GM23338 (cell line): ENCODE results near the gene DCBLD2. TPM values are rescaled to one million over a fixed set of nuclear protein-coding genes. Genes with fewer than 3 reads are reported as not detected.

ENCODE experiments used
- ATAC-seq: fragments of 200-7000 bp; cut with Tn5 transposase; 3 replicates; pipeline ENCODE4 v1.9.1; 2020
- DNase-seq: peaks from one replicate; pipeline ENCODE4 v3.0.0-alpha.2; 2015; ENCODE audit warnings: low spot score
- H2AFZ ChIP-seq: fragments of 200-600 bp; sonication (generic); 2 replicates; pipeline ENCODE4 v1.8.0; 2016; ENCODE audit warnings: antibody characterized with exemption, mild to moderate bottlenecking, moderate library complexity
- H3F3A ChIP-seq: fragments of 200-600 bp; sonication (generic); replicated peaks from 2 replicates; pipeline ENCODE4 v1.8.0; 2017; ENCODE audit warnings: antibody characterized with exemption, mixed run types, low read depth
- H3K27ac ChIP-seq: fragments of 200-600 bp; sonication (generic); 2 replicates; pipeline ENCODE4 v1.6.1; 2016; ENCODE audit warnings: low read depth
- H3K27me3 ChIP-seq: fragments of 200-600 bp; sonication (generic); 2 replicates; pipeline ENCODE4 v1.8.0; 2016; ENCODE audit warnings: mild to moderate bottlenecking, mixed run types, moderate library complexity; ENCODE audit not compliant: insufficient read depth
- H3K36me3 ChIP-seq: fragments of 200-600 bp; sonication (generic); 2 replicates; pipeline ENCODE4 v1.8.0; 2016; ENCODE audit warnings: mild to moderate bottlenecking; ENCODE audit not compliant: insufficient read depth
- H3K4me1 ChIP-seq: fragments of 200-600 bp; sonication (generic); 2 replicates; pipeline ENCODE4 v1.8.0; 2016; ENCODE audit warnings: mild to moderate bottlenecking, moderate library complexity; ENCODE audit not compliant: insufficient read depth
- H3K4me2 ChIP-seq: fragments of 200-600 bp; sonication (generic); 2 replicates; pipeline ENCODE4 v1.7.1; 2017; ENCODE audit warnings: mixed run types
- H3K4me3 ChIP-seq: fragments of 200-600 bp; sonication (generic); 2 replicates; pipeline ENCODE4 v1.6.1; 2016; ENCODE audit warnings: mixed run types
- H3K79me2 ChIP-seq: fragments of 200-600 bp; sonication (generic); replicated peaks from 2 replicates; pipeline ENCODE4 v1.8.0; 2017; ENCODE audit warnings: mild to moderate bottlenecking; ENCODE audit not compliant: insufficient read depth
- H3K9me2 ChIP-seq: fragments of 200-600 bp; sonication (generic); 2 replicates; pipeline ENCODE4 v1.8.0; 2017; ENCODE audit not compliant: insufficient read depth
- H4K20me1 ChIP-seq: fragments of 200-600 bp; sonication (generic); replicated peaks from 2 replicates; pipeline ENCODE4 v1.8.0; 2017; ENCODE audit warnings: mild to moderate bottlenecking; ENCODE audit not compliant: insufficient read depth
- H3K27ac Mint-ChIP-seq: 2 replicates; pipeline ENCODE4 v1.8.0; 2020; ENCODE audit warnings: inconsistent platforms, mild to moderate bottlenecking, moderate library complexity, mixed read lengths
- H3K27me3 Mint-ChIP-seq: 3 replicates; pipeline ENCODE4 v1.8.0; 2022; ENCODE audit warnings: low read depth, mild to moderate bottlenecking, moderate library complexity, mixed read lengths, inconsistent platforms; ENCODE audit not compliant: insufficient read depth, poor library complexity
- H3K36me3 Mint-ChIP-seq: 3 replicates; pipeline ENCODE4 v1.8.0; 2021; ENCODE audit warnings: low read depth, mild to moderate bottlenecking, inconsistent platforms, moderate library complexity, mixed read lengths
- H3K4me1 Mint-ChIP-seq: 3 replicates; pipeline ENCODE4 v1.8.0; 2020; ENCODE audit warnings: mild to moderate bottlenecking, inconsistent platforms, mixed read lengths
- H3K4me3 Mint-ChIP-seq: 3 replicates; pipeline ENCODE4 v1.8.0; 2021; ENCODE audit warnings: moderate library complexity, mild to moderate bottlenecking, inconsistent platforms, mixed read lengths
- H3K9me3 Mint-ChIP-seq: 3 replicates; pipeline ENCODE4 v1.8.0; 2020; ENCODE audit warnings: moderate library complexity, mild to moderate bottlenecking, inconsistent platforms, mixed read lengths
- CREB1 ChIP-seq: fragments of 250-450 bp; sonication (Bioruptor Pico); IDR thresholded peaks from 2 replicates; pipeline ENCODE4 v1.5.0; 2020; ENCODE audit warnings: low read depth, mild to moderate bottlenecking, moderate library complexity
- CTCF ChIP-seq, 2 experiments: fragments of 200-600 bp in 1 of 2; sonication (generic) in 1 of 2; conservative IDR thresholded peaks; 2 replicates each; pipeline versions ENCODE4 v1.5.1 to v1.6.1; 2016 to 2017; ENCODE audit warnings: antibody characterized with exemption in 2 of 2, low read depth in 2 of 2, mild to moderate bottlenecking in 2 of 2, moderate library complexity in 1 of 2
- ETS1 ChIP-seq: IDR thresholded peaks from 2 replicates; pipeline ENCODE4 v1.6.1; 2016; ENCODE audit warnings: antibody characterized with exemption
- EZH2 ChIP-seq: fragments of 200-600 bp; sonication (generic); IDR thresholded peaks from one replicate; pipeline ENCODE4 v1.8.0; 2017; ENCODE audit warnings: antibody characterized with exemption, mild to moderate bottlenecking, low read depth; ENCODE audit not compliant: unreplicated experiment
- EZH2phosphoT487 ChIP-seq: fragments of 200-600 bp; sonication (generic); IDR thresholded peaks from one replicate; pipeline ENCODE4 v1.8.1; 2018; ENCODE audit warnings: antibody characterized with exemption; ENCODE audit not compliant: unreplicated experiment
- JUNB ChIP-seq: IDR thresholded peaks from one replicate; pipeline ENCODE4 v1.6.1; 2016; ENCODE audit warnings: antibody characterized with exemption; ENCODE audit not compliant: unreplicated experiment
- NANOG ChIP-seq: IDR thresholded peaks from 2 replicates; pipeline ENCODE4 v1.6.1; 2016; ENCODE audit warnings: antibody characterized with exemption, borderline replicate concordance
- POLR2AphosphoS5 ChIP-seq: IDR thresholded peaks from 2 replicates; pipeline ENCODE4 v1.6.1; 2016; ENCODE audit warnings: antibody characterized with exemption, low read depth
- STAT1 ChIP-seq: IDR thresholded peaks from one replicate; pipeline ENCODE4 v1.6.1; 2016; ENCODE audit warnings: antibody characterized with exemption; ENCODE audit not compliant: unreplicated experiment
- ZNF114 ChIP-seq: fragments of 250-450 bp; sonication (Bioruptor Pico); IDR thresholded peaks from 2 replicates; pipeline ENCODE4 v1.5.0; 2020; ENCODE audit warnings: mild to moderate bottlenecking, moderate library complexity
- ZNF331 ChIP-seq: fragments of 250-450 bp; sonication (Bioruptor Pico); IDR thresholded peaks from 2 replicates; pipeline ENCODE4 v1.5.0; 2020; ENCODE audit warnings: low read depth, mild to moderate bottlenecking, moderate library complexity
- polyA plus RNA-seq: library from polyadenylated mRNA; unstranded; fragments of >200 nt; fragmentation: Nextera tagmentation; extraction: Ambion mirVana; gene quantifications from 2 replicates; pipeline ENCODE4 v1.2.1, GENCODE V29; 2016
- total RNA-seq: library from RNA; depleted of rRNA; stranded (reverse); fragments of >200 nt; shearing (Covaris generic); gene quantifications from 2 replicates; pipeline ENCODE4 v1.2.3, GENCODE V29; 2014
- TF ChIP-seq, protein P1 (sequence below): fragments of 250-450 bp; sonication (Bioruptor Pico); IDR thresholded peaks from 2 replicates; pipeline ENCODE4 v1.5.0; 2020; ENCODE audit warnings: mild to moderate bottlenecking, moderate library complexity

DCBLD2 gene
- total and polyA plus RNA-seq, 2 experiments from 2014 or later, result 25.9 to 69.7 TPM

DNA sequence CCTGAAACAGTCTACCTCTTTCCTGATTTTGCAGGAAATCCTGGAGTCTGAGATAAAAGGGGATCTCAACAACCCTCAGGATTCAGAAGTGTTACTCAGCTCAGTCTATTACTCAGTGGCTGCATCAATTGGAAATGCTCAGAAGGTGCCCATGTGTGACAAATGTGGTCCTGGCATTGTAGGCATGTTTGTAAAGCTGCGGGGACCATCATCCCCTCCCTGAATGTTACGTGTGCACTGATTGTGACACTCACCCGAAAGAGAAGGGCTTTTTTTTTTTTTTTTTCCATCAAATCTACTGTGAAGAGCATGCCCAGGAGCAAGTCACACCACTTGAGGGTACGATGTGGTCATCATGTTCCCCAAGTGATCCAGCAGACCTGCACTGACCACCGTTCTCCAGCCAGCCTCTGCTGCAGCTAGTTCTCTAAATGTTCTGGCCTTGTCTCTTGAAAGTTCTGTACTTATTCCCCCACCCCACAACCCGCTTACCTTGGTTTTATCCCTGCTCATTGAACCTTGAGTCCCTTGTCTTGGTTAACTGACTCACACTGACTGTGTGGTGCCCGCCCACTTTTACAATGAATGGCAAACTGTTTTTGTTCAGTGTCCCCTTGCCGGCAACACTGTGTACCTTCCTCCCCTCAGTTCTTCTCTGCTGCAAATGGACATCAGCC, 118.5 kb downstream of the DCBLD2 start:
- H3K4me3 Mint-ChIP-seq, result no peak overlapping the region
- no peak for TF ChIP-seq ETS1
- no peak for TF ChIP-seq JUNB
- TF ChIP-seq CREB1 (CRISPR knock-in tag), result no peak
- TF ChIP-seq CTCF (conservative IDR thresholded peaks at IDR 0.05; ENCODE audit: low read depth in 2 of 2), result no peak
- no peak for TF ChIP-seq EZH2phosphoT487
- no peak for TF ChIP-seq EZH2
- TF ChIP-seq POLR2AphosphoS5, result no peak
- TF ChIP-seq ZNF331 (CRISPR knock-in tag), result no peak
- TF ChIP-seq ZNF114 (CRISPR knock-in tag), result no peak

DNA sequence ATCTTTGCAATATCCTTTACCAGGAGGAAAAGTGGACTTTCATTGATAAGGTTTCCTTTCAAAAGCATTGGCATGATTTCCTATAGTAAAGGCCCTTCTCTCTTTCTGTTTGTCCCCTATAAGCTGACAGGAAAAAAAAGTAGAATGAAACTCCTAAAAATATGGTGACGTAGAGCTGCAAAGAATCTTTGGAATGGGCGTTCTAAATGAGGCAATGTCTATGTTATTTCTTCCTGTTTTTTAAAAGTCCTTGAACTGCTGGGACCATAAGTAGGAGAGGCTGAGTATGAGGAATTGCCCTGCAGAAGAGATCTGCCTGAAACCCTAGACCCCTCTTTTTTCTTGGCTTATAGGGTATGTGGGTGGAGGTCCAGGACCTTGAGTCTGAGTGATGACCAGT, 121.2 kb downstream of the DCBLD2 start:
- Mint-ChIP-seq H3K4me3 (no peak overlapping the region), H3K36me3 (no peaks in the 10 kb centered on the region), H3K27me3 (peaks cover 3% of the 10 kb centered on the region), H3K9me3 (no peaks in the 10 kb centered on the region), H3K4me1 (no peaks in the 10 kb centered on the region; the same call in 1 of the 3 replicates), H3K27ac (no peak overlapping the region)
- Histone ChIP-seq H3K27me3 (no peaks in the 10 kb centered on the region), H3K4me3 (no peak overlapping the region), H3K79me2 (no peaks in the 10 kb centered on the region), H3K4me2 (no peak overlapping the region), H3K27ac (no peak overlapping the region), H4K20me1 (no peaks in the 10 kb centered on the region), H3K36me3 (no peaks in the 10 kb centered on the region), H3F3A (no peaks in the 10 kb centered on the region), H3K9me2 (no peaks in the 10 kb centered on the region), H3K4me1 (no peaks in the 10 kb centered on the region), H2AFZ (no peak overlapping the region)
- no peak for ATAC-seq
- no peak for DNase-seq
- TF ChIP-seq JUNB, result no peak
- no peak for TF ChIP-seq POLR2AphosphoS5
- no peak for TF ChIP-seq NANOG
- no peak for TF ChIP-seq STAT1
- no peak for TF ChIP-seq ZNF114 (CRISPR knock-in tag)
- TF ChIP-seq, protein P1, sequence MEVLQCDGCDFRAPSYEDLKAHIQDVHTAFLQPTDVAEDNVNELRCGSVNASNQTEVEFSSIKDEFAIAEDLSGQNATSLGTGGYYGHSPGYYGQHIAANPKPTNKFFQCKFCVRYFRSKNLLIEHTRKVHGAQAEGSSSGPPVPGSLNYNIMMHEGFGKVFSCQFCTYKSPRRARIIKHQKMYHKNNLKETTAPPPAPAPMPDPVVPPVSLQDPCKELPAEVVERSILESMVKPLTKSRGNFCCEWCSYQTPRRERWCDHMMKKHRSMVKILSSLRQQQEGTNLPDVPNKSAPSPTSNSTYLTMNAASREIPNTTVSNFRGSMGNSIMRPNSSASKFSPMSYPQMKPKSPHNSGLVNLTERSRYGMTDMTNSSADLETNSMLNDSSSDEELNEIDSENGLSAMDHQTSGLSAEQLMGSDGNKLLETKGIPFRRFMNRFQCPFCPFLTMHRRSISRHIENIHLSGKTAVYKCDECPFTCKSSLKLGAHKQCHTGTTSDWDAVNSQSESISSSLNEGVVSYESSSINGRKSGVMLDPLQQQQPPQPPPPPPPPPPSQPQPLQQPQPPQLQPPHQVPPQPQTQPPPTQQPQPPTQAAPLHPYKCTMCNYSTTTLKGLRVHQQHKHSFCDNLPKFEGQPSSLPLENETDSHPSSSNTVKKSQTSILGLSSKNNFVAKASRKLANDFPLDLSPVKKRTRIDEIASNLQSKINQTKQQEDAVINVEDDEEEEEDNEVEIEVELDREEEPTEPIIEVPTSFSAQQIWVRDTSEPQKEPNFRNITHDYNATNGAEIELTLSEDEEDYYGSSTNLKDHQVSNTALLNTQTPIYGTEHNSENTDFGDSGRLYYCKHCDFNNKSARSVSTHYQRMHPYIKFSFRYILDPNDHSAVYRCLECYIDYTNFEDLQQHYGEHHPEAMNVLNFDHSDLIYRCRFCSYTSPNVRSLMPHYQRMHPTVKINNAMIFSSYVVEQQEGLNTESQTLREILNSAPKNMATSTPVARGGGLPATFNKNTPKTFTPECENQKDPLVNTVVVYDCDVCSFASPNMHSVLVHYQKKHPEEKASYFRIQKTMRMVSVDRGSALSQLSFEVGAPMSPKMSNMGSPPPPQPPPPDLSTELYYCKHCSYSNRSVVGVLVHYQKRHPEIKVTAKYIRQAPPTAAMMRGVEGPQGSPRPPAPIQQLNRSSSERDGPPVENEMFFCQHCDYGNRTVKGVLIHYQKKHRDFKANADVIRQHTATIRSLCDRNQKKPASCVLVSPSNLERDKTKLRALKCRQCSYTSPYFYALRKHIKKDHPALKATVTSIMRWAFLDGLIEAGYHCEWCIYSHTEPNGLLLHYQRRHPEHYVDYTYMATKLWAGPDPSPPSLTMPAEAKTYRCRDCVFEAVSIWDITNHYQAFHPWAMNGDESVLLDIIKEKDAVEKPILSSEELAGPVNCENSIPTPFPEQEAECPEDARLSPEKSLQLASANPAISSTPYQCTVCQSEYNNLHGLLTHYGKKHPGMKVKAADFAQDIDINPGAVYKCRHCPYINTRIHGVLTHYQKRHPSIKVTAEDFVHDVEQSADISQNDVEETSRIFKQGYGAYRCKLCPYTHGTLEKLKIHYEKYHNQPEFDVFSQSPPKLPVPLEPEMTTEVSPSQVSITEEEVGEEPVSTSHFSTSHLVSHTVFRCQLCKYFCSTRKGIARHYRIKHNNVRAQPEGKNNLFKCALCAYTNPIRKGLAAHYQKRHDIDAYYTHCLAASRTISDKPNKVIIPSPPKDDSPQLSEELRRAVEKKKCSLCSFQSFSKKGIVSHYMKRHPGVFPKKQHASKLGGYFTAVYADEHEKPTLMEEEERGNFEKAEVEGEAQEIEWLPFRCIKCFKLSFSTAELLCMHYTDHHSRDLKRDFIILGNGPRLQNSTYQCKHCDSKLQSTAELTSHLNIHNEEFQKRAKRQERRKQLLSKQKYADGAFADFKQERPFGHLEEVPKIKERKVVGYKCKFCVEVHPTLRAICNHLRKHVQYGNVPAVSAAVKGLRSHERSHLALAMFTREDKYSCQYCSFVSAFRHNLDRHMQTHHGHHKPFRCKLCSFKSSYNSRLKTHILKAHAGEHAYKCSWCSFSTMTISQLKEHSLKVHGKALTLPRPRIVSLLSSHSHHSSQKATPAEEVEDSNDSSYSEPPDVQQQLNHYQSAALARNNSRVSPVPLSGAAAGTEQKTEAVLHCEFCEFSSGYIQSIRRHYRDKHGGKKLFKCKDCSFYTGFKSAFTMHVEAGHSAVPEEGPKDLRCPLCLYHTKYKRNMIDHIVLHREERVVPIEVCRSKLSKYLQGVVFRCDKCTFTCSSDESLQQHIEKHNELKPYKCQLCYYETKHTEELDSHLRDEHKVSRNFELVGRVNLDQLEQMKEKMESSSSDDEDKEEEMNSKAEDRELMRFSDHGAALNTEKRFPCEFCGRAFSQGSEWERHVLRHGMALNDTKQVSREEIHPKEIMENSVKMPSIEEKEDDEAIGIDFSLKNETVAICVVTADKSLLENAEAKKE (CRISPR knock-in tag), result no peak
- TF ChIP-seq EZH2, result no peak
- no peak for TF ChIP-seq EZH2phosphoT487
- TF ChIP-seq ZNF331 (CRISPR knock-in tag), result no peak

More for the DNA sequence above, 118.5 kb downstream of the DCBLD2 start:
- no peak for DNase-seq
- no peaks in the 10 kb centered on the region for H3K36me3 Mint-ChIP-seq
- H3K9me3 Mint-ChIP-seq, result no peaks in the 10 kb centered on the region
- ATAC-seq, result no peak
- Histone ChIP-seq H3F3A (no peaks in the 10 kb centered on the region), H2AFZ (no peak overlapping the region), H3K27me3 (no peaks in the 10 kb centered on the region), H4K20me1 (no peaks in the 10 kb centered on the region), H3K4me3 (no peak overlapping the region), H3K4me1 (no peaks in the 10 kb centered on the region), H3K9me2 (no peaks in the 10 kb centered on the region; the same call in 1 of the 2 replicates), H3K27ac (no peak overlapping the region), H3K79me2 (no peaks in the 10 kb centered on the region), H3K4me2 (no peak overlapping the region), H3K36me3 (no peaks in the 10 kb centered on the region)
- H3K4me1 Mint-ChIP-seq, result no peaks in the 10 kb centered on the region; the same call in 2 of the 3 replicates
- peaks cover 3% of the 10 kb centered on the region for H3K27me3 Mint-ChIP-seq
- H3K27ac Mint-ChIP-seq, result no peak overlapping the region
